Keratinocyte (primary cell): ENCODE results near the gene ISOC2. TPM values are rescaled to one million over a fixed set of nuclear protein-coding genes. Genes with fewer than 3 reads are reported as not detected.

ENCODE experiments used
- DNase-seq: peaks from one replicate; pipeline ENCODE4 v3.0.0-alpha.2; 2011; ENCODE audit warnings: low read depth, missing footprints, low spot score
- FAIRE-seq: peaks from 2 replicates; lab custom pipeline; 2011; peaks lifted over from hg19 to GRCh38; lab: Jason Lieb, UNC
- H2AFZ ChIP-seq: 2 replicates; pipeline ENCODE4 v1.6.0; 2012; ENCODE audit warnings: low read length, control low read depth, inconsistent platforms; ENCODE audit not compliant: control insufficient read depth
- H3K27ac ChIP-seq: 2 replicates; pipeline ENCODE4 v1.5.1; 2011; ENCODE audit warnings: low read length; ENCODE audit not compliant: control insufficient read depth, insufficient read depth
- H3K27me3 ChIP-seq: 3 replicates; pipeline ENCODE4 v1.6.0; 2011; ENCODE audit warnings: low read length; ENCODE audit not compliant: control insufficient read depth, insufficient read depth; ENCODE audit errors: extremely low read depth
- H3K36me3 ChIP-seq, 2 experiments: 2 replicates in 1 of 2; 3 replicates in 1 of 2; pipeline ENCODE4 v1.5.1; 2011; ENCODE audit warnings: low read length in 2 of 2, mild to moderate bottlenecking in 1 of 2; ENCODE audit not compliant: control insufficient read depth in 2 of 2, insufficient read depth in 2 of 2; ENCODE audit errors: extremely low read depth in 1 of 2
- H3K4me1 ChIP-seq: 3 replicates; pipeline ENCODE4 v1.5.1; 2011; ENCODE audit warnings: low read length; ENCODE audit not compliant: control insufficient read depth, insufficient read depth; ENCODE audit errors: extremely low read depth
- H3K4me2 ChIP-seq: 3 replicates; pipeline ENCODE4 v1.6.0; 2011; ENCODE audit warnings: low read depth, low read length; ENCODE audit not compliant: control insufficient read depth, insufficient read depth; ENCODE audit errors: extremely low read depth
- H3K4me3 ChIP-seq, 3 experiments: fragments of 200-600 bp in 1 of 3; sonication (generic) in 1 of 3; 2 replicates in 2 of 3; 3 replicates in 1 of 3; pipeline ENCODE4 v1.5.1; 2011 to 2016; ENCODE audit warnings: low read length in 3 of 3, mild to moderate bottlenecking in 3 of 3, control low read depth in 2 of 3, inconsistent platforms in 1 of 3, low read depth in 1 of 3, mixed read lengths in 1 of 3, mixed run types in 1 of 3, moderate library complexity in 1 of 3; ENCODE audit not compliant: control insufficient read depth in 2 of 3, insufficient read depth in 2 of 3; ENCODE audit errors: extremely low read depth in 1 of 3
- H3K79me2 ChIP-seq: 2 replicates; pipeline ENCODE4 v1.6.0; 2012; ENCODE audit warnings: low read length; ENCODE audit not compliant: control insufficient read depth, insufficient read depth
- H3K9ac ChIP-seq: 3 replicates; pipeline ENCODE4 v1.6.0; 2011; ENCODE audit warnings: low read length; ENCODE audit not compliant: control insufficient read depth, insufficient read depth; ENCODE audit errors: extremely low read depth
- H3K9me1 ChIP-seq: 3 replicates; pipeline ENCODE4 v1.6.0; 2011; ENCODE audit warnings: low read length; ENCODE audit not compliant: control insufficient read depth, insufficient read depth; ENCODE audit errors: extremely low read depth
- H3K9me3 ChIP-seq: 2 replicates; pipeline ENCODE4 v1.5.1; 2012; ENCODE audit warnings: low read depth, low read length; ENCODE audit not compliant: control insufficient read depth
- H4K20me1 ChIP-seq: 3 replicates; pipeline ENCODE4 v1.6.0; 2011; ENCODE audit warnings: low read length; ENCODE audit not compliant: control insufficient read depth, insufficient read depth; ENCODE audit errors: extremely low read depth
- CTCF ChIP-seq, 3 experiments: IDR thresholded peaks in 1 of 3; conservative IDR thresholded peaks in 1 of 3; optimal IDR thresholded peaks in 1 of 3; 2 replicates in 2 of 3; 3 replicates in 1 of 3; pipeline versions ENCODE3 to v1.5.1; 2011; ENCODE audit warnings: low read length in 3 of 3, mild to moderate bottlenecking in 3 of 3, moderate library complexity in 2 of 3, control low read depth in 1 of 3, inconsistent platforms in 1 of 3; ENCODE audit not compliant: insufficient read depth in 2 of 3; ENCODE audit errors: extremely low read depth in 1 of 3
- EZH2 ChIP-seq: IDR thresholded peaks from one replicate; pipeline ENCODE4 v1.6.1; 2012; ENCODE audit warnings: inconsistent platforms, mild to moderate bottlenecking, low read length, moderate library complexity
- dilution Hi-C: fragments of 300-500 bp; cut with MboI; formaldehyde crosslinking; loops from one replicate; pipeline ENCODE4 v1.7.0; 2020; ENCODE audit warnings: low sequenced_read_pairs; ENCODE audit not compliant: extremely low pct_ligation_motif_present
- polyA plus RNA-seq, 5 experiments: library from polyadenylated mRNA; depleted of rRNA in 3 of 5; stranded (reverse) in 3 of 5; stranded (forward) in 1 of 5; unstranded in 1 of 5; fragments of >200 nt; gene quantifications; 1 replicate in 1 of 5; 2 replicates in 3 of 5; 3 replicates in 1 of 5; pipeline versions ENCODE4 v1.2.1 to v1.2.3, GENCODE V29; 2011 to 2012; ENCODE audit warnings: missing spikeins in 2 of 5, low read depth in 1 of 5, low replicate concordance in 1 of 5

Gene ISOC2
- polyA plus RNA-seq, 1 donor (not counting 4 experiments of a cell fraction or from before 2014, with no cell fraction given), result 24.5 TPM

- no peak for DNase-seq
- Histone ChIP-seq H3K9me3 (no peaks in the 10 kb centered on the region), H3K9me1 (no peaks in the 10 kb centered on the region), H3K4me1 (no peaks in the 10 kb centered on the region), H3K4me3 (no peak overlapping the region), H3K9ac (no peak overlapping the region), H2AFZ (no peak overlapping the region), H3K4me2 (no peak overlapping the region), H3K36me3 (no peaks in the 10 kb centered on the region), H3K79me2 (no peaks in the 10 kb centered on the region), H3K27ac (no peak overlapping the region), H3K27me3 (no peaks in the 10 kb centered on the region), H4K20me1 (no peaks in the 10 kb centered on the region)
- dilution Hi-C loops, result no loop called here
- no peak for TF ChIP-seq CTCF (optimal IDR thresholded peaks at IDR 0.05 in 1 of 3, IDR thresholded peaks at IDR 0.05 in 1 of 3, conservative IDR thresholded peaks at IDR 0.05 in 1 of 3; ENCODE audit: extremely low read depth in 1 of 3, insufficient read depth in 2 of 3, low read length in 3 of 3)
- TF ChIP-seq EZH2, result no peak
- FAIRE-seq, result no peak
Measured at GRCh38 chr19:55504981-55505380, 43.5 kb upstream of the ISOC2 start.

- DNase-seq (no peak), FAIRE-seq (no peak)
- Histone ChIP-seq H3K9ac (no peak overlapping the region), H3K79me2 (no peaks in the 10 kb centered on the region), H3K4me3 (no peak overlapping the region), H4K20me1 (no peaks in the 10 kb centered on the region), H3K36me3 (no peaks in the 10 kb centered on the region), H3K9me1 (no peaks in the 10 kb centered on the region), H3K27ac (no peak overlapping the region), H2AFZ (no peak overlapping the region), H3K4me1 (no peaks in the 10 kb centered on the region), H3K4me2 (peak overlapping the region; percentile 71), H3K27me3 (peaks cover 1% of the 10 kb centered on the region), H3K9me3 (no peaks in the 10 kb centered on the region)
- TF ChIP-seq EZH2 (no peak), CTCF (optimal IDR thresholded peaks at IDR 0.05 in 1 of 3, IDR thresholded peaks at IDR 0.05 in 1 of 3, conservative IDR thresholded peaks at IDR 0.05 in 1 of 3; ENCODE audit: extremely low read depth in 1 of 3, insufficient read depth in 2 of 3, low read length in 3 of 3) (no peak)
- dilution Hi-C loops, result no loop called here
Measured at GRCh38 chr19:55504252-55504603, 42.8 kb upstream of the ISOC2 start.
